Skeletal muscle satellite cell (primary cell): Measurements from ENCODE around the gene ANO10.
"Not testable (repeated sequence)": the region's sequence is repeated elsewhere in the genome, so short reads cannot be mapped to it uniquely, and the experiment has no call there.

Experiments used
- H3K27me3 ChIP-seq: 2 replicates; pipeline ENCODE4 v1.7.0; 2013; ENCODE audit warnings: low read length; ENCODE audit not compliant: control insufficient read depth, insufficient read depth
- H3K36me3 ChIP-seq: 2 replicates; pipeline ENCODE4 v1.7.0; 2013; ENCODE audit warnings: mild to moderate bottlenecking, control low read depth, low read length; ENCODE audit not compliant: insufficient read depth
- H3K4me1 ChIP-seq: 2 replicates; pipeline ENCODE4 v1.7.0; 2013; ENCODE audit warnings: low read length; ENCODE audit not compliant: control insufficient read depth, insufficient read depth
- H3K4me2 ChIP-seq: 2 replicates; pipeline ENCODE4 v1.7.0; 2013; ENCODE audit warnings: mild to moderate bottlenecking, low read length
- H3K4me3 ChIP-seq: 2 replicates; pipeline ENCODE4 v1.7.0; 2013; ENCODE audit warnings: low read length
- H3K9ac ChIP-seq: 2 replicates; pipeline ENCODE4 v1.7.0; 2013; ENCODE audit warnings: mild to moderate bottlenecking, low read depth, low read length, moderate library complexity
- H3K9me3 ChIP-seq: replicated peaks from 2 replicates; pipeline ENCODE4 v1.7.0; 2013; ENCODE audit warnings: mild to moderate bottlenecking, control low read depth, low read length

The ANO10 gene

GRCh38 chr3:43489930-43490329 lies 131.9 kb downstream of the ANO10 start:
- Histone ChIP-seq H3K36me3 (no peaks in the 10 kb centered on the region), H3K4me3 (no peak overlapping the region), H3K9ac (no peak overlapping the region), H3K9me3 (no peaks in the 10 kb centered on the region), H3K27me3 (no peaks in the 10 kb centered on the region), H3K4me1 (no peaks in the 10 kb centered on the region), H3K4me2 (no peak overlapping the region)

GRCh38 chr3:43485931-43486330 lies 135.9 kb downstream of the ANO10 start:
- Histone ChIP-seq H3K4me2 (no peak overlapping the region), H3K4me1 (no peaks in the 10 kb centered on the region), H3K4me3 (no peak overlapping the region), H3K36me3 (no peaks in the 10 kb centered on the region), H3K27me3 (no peaks in the 10 kb centered on the region), H3K9ac (no peak overlapping the region), H3K9me3 (no peaks in the 10 kb centered on the region)

DNA sequence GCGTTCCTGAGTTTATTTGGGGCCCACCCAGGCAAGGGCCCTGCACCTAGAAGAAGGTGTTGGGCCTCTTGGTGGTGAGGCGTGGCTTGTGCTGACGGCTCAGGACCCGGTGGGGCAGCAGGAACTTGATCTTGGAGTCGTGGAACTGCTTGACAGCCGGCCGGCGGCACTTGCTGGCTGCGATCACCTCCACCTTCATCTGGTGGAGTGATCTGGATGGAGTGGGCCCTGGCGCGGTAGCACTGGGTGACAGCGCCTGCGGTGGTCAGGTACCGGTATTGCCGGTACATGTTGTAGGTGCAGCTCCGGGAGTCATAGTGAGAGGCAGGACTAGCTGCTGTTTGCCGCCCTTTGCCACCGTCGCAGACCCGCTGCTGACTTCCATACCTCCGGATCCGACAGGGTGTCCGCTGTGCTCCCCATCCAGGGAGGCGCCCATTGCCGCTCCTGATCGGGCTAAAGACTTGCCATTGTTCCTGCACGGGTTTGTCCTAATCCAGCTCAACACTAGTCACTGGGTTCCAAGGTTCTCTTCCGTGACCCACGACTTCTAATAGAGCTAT lies 136.8 kb downstream of the ANO10 start:
- H3K27me3 ChIP-seq, result no peaks in the 10 kb centered on the region
- H3K4me1 ChIP-seq, result no peaks in the 10 kb centered on the region
- no peaks in the 10 kb centered on the region for H3K9me3 ChIP-seq
- no peaks in the 10 kb centered on the region for H3K36me3 ChIP-seq
- no peak overlapping the region for H3K9ac ChIP-seq
- H3K4me3 ChIP-seq, result no peak overlapping the region
- no peak overlapping the region for H3K4me2 ChIP-seq

GRCh38 chr3:43481375-43481774 lies 140.4 kb downstream of the ANO10 start:
- Histone ChIP-seq H3K9me3 (no peaks in the 10 kb centered on the region), H3K36me3 (no peaks in the 10 kb centered on the region), H3K4me1 (no peaks in the 10 kb centered on the region), H3K9ac (no peak overlapping the region), H3K4me2 (no peak overlapping the region), H3K4me3 (no peak overlapping the region), H3K27me3 (no peaks in the 10 kb centered on the region)

- not testable (repeated sequence) for H3K4me3 ChIP-seq, H3K27me3 ChIP-seq, H3K9ac ChIP-seq, H3K4me2 ChIP-seq, H3K36me3 ChIP-seq, H3K4me1 ChIP-seq, H3K9me3 ChIP-seq
Measured at GRCh38 chr3:43478839-43479238, 143.0 kb downstream of the ANO10 start.

DNA sequence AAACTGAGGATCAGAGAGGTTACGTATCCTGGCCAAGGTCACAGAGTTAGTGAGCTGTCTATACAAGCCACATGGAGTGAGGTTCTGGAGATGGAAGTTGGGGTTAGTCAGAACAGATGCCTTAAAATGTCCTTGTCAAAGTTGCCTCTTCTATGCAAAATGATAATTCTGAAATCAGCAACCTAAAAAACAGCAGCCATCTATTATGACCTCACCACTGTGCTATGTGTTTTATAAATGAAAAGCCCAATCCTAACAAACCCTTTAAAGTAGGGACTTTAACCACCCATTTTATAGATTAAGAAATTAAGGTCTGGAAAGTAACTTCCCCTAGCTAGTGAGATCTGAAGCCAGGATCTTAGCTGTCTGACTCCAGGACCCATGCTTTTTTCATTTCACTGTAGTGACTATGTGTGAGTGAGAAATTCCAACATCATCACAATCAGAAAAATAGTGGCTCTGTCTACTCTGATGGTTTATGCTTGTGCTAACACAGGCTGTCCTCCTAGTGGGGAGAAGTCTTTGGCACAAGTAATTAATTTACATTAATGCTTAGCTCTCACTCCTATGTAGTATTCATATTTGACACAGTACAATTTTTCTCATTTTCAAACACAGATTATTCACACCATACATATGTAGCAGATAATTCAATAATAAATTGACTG lies 143.6 kb downstream of the ANO10 start:
- Histone ChIP-seq H3K4me2 (no peak overlapping the region), H3K9me3 (no peaks in the 10 kb centered on the region), H3K4me1 (no peaks in the 10 kb centered on the region), H3K36me3 (no peaks in the 10 kb centered on the region), H3K9ac (no peak overlapping the region), H3K4me3 (no peak overlapping the region), H3K27me3 (no peaks in the 10 kb centered on the region)

GRCh38 chr3:43477600-43477999 lies 144.2 kb downstream of the ANO10 start:
- no peaks in the 10 kb centered on the region for H3K4me1 ChIP-seq
- H3K9me3 ChIP-seq, result no peaks in the 10 kb centered on the region
- no peaks in the 10 kb centered on the region for H3K27me3 ChIP-seq
- H3K4me3 ChIP-seq, result no peak overlapping the region
- H3K9ac ChIP-seq, result no peak overlapping the region
- H3K4me2 ChIP-seq, result no peak overlapping the region
- H3K36me3 ChIP-seq, result no peaks in the 10 kb centered on the region

DNA sequence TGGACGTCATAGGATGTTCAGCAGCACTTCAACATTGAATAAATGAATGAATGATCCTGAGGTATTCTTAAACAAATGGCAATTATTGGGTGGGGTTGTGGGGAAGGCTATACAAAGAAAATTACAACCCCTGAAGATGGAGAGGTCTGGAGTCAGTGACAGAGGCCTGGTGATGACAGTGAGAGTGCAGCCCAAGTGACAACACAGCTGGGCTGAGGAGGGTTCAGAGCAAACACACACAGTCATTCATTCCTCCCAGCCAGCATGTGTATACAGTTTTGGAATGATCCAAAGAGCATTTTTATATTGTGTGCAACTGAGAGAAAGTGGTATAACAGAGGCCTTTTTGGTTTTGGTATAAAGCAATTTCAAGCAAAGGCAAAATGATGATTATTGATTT lies 148.1 kb downstream of the ANO10 start:
- H3K9ac ChIP-seq, result no peak overlapping the region
- H3K9me3 ChIP-seq, result no peaks in the 10 kb centered on the region
- no peak overlapping the region for H3K4me2 ChIP-seq
- H3K4me3 ChIP-seq, result no peak overlapping the region
- no peaks in the 10 kb centered on the region for H3K27me3 ChIP-seq
- H3K36me3 ChIP-seq, result no peaks in the 10 kb centered on the region
- no peaks in the 10 kb centered on the region for H3K4me1 ChIP-seq

DNA sequence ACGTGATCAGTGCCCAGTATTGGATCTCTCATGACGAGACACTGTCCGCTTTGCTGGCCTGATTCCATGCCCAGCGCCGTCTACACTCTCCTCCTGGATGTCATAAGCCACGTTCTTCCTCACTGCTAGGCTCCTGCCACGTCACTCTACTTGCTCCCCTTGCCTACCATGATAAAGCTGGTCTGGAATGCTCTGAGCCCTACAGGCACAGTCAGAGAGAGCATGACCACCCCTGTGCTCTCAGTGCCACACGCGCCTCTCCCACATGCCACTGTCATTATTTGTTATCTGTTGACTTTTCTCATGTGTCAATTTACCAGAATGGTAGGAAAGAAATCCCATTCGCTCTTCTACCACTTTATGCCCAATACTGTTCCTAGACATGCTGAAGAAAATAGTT lies 148.6 kb downstream of the ANO10 start:
- no peaks in the 10 kb centered on the region for H3K4me1 ChIP-seq
- H3K36me3 ChIP-seq, result no peaks in the 10 kb centered on the region
- no peak overlapping the region for H3K4me3 ChIP-seq
- H3K9ac ChIP-seq, result no peak overlapping the region
- no peak overlapping the region for H3K4me2 ChIP-seq
- H3K27me3 ChIP-seq, result no peaks in the 10 kb centered on the region
- no peaks in the 10 kb centered on the region for H3K9me3 ChIP-seq

DNA sequence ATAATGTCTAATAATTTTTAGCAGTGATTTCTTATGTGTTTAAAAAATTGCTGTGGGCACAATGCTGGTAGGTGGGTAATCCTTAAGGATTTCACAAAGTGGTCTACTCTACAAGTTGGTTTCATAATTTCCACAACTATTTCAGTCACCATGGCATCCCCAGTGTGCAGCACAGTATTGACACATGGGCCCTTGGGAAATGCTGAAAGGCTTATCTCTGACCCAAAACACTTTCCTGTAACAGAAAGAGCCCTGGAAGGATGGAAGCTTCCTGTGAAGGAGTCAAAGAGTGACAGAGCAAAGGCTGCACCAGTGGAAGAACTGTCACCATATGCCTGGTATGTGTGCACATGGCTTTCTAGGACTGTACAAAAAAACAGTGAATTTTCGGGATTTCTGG lies 153.7 kb downstream of the ANO10 start:
- Histone ChIP-seq H3K4me2 (no peak overlapping the region), H3K27me3 (no peaks in the 10 kb centered on the region), H3K4me3 (no peak overlapping the region), H3K36me3 (no peaks in the 10 kb centered on the region), H3K4me1 (no peaks in the 10 kb centered on the region), H3K9me3 (no peaks in the 10 kb centered on the region), H3K9ac (no peak overlapping the region)

GRCh38 chr3:43465109-43465508 lies 156.7 kb downstream of the ANO10 start:
- H3K4me1 ChIP-seq, result no peaks in the 10 kb centered on the region
- H3K4me3 ChIP-seq, result no peak overlapping the region
- H3K27me3 ChIP-seq, result no peaks in the 10 kb centered on the region
- no peak overlapping the region for H3K9ac ChIP-seq
- H3K9me3 ChIP-seq, result no peaks in the 10 kb centered on the region
- H3K36me3 ChIP-seq, result no peaks in the 10 kb centered on the region
- no peak overlapping the region for H3K4me2 ChIP-seq

GRCh38 chr3:43462566-43462965 lies 159.2 kb downstream of the ANO10 start:
- H3K4me1 ChIP-seq, H3K27me3 ChIP-seq, H3K36me3 ChIP-seq, H3K4me2 ChIP-seq, H3K4me3 ChIP-seq, H3K9ac ChIP-seq, H3K9me3 ChIP-seq: not testable (repeated sequence)
